PC-3 (cell line): ENCODE measurements around the gene ZMYND15. TPM values are rescaled to one million over a fixed set of nuclear protein-coding genes. Genes with fewer than 3 reads are reported as not detected.

Experiments used
- ATAC-seq: fragments of 200-7000 bp; cut with Tn5 transposase; 2 replicates; pipeline ENCODE4 v1.9.1; 2020; ENCODE audit warnings: mild to moderate bottlenecking, moderate library complexity
- BruUV-seq: library from RNA; stranded (reverse); fragments of 400-500 nt; replicated peaks from 2 replicates; lab custom pipeline; 2021; lab: Mats Ljungman, UMichigan
- CTCF ChIA-PET: fragments of 300-600 bp; sonication (Branson Sonifier 250); formaldehyde crosslinking; loops from one replicate; lab custom pipeline; 2022; ENCODE audit warnings: antibody characterized with exemption; lab: Charles Lee
- POLR2A ChIA-PET: fragments of 300-600 bp; sonication (Branson Sonifier 250); formaldehyde crosslinking; loops from one replicate; lab custom pipeline; 2022; ENCODE audit warnings: antibody characterized with exemption; ENCODE audit not compliant: unreplicated experiment; lab: Charles Lee
- DNase-seq: peaks from one replicate; pipeline ENCODE4 v3.0.0-alpha.2; 2015
- H2AFZ ChIP-seq: fragments of 300-600 bp; sonication (generic); 2 replicates; pipeline ENCODE4 v1.6.0; 2016; ENCODE audit warnings: antibody characterized with exemption, low read length
- H3F3A ChIP-seq: fragments of 300-600 bp; sonication (generic); one replicate; pipeline ENCODE4 v1.6.0; 2017; ENCODE audit warnings: antibody characterized with exemption, low read length, control low read depth, mild to moderate bottlenecking; ENCODE audit not compliant: unreplicated experiment
- H3K27ac ChIP-seq: fragments of 300-600 bp; sonication (generic); 2 replicates; pipeline ENCODE4 v1.5.1; 2016; ENCODE audit warnings: mild to moderate bottlenecking, low read length
- H3K27me3 ChIP-seq: fragments of 300-600 bp; sonication (generic); 2 replicates; pipeline ENCODE4 v1.6.1; 2016; ENCODE audit warnings: low read length, mixed read lengths
- H3K36me3 ChIP-seq: fragments of 300-600 bp; sonication (generic); 2 replicates; pipeline ENCODE4 v1.6.1; 2016; ENCODE audit warnings: low read depth, mixed run types, low read length, mixed read lengths
- H3K4me1 ChIP-seq: fragments of 300-600 bp; sonication (generic); 2 replicates; pipeline ENCODE4 v1.5.1; 2016; ENCODE audit warnings: low read length; ENCODE audit not compliant: insufficient read depth
- H3K4me2 ChIP-seq: fragments of 300-600 bp; sonication (generic); 2 replicates; pipeline ENCODE4 v1.6.0; 2016; ENCODE audit warnings: low read length
- H3K4me3 ChIP-seq: fragments of 300-600 bp; sonication (generic); 2 replicates; pipeline ENCODE4 v1.5.1; 2016; ENCODE audit warnings: mild to moderate bottlenecking, low read length, mixed read lengths
- H3K79me2 ChIP-seq: fragments of 300-600 bp; sonication (generic); 2 replicates; pipeline ENCODE4 v1.6.1; 2017; ENCODE audit warnings: low read length, mixed read lengths
- H3K9ac ChIP-seq: fragments of 300-600 bp; sonication (generic); 2 replicates; pipeline ENCODE4 v1.6.0; 2016; ENCODE audit warnings: mild to moderate bottlenecking, low read length
- H3K9me2 ChIP-seq: fragments of 300-600 bp; sonication (generic); replicated peaks from 2 replicates; pipeline ENCODE4 v1.6.1; 2016; ENCODE audit warnings: mixed run types, low read length, mixed read lengths
- H3K9me3 ChIP-seq: fragments of 300-600 bp; sonication (generic); 2 replicates; pipeline ENCODE4 v1.6.1; 2016; ENCODE audit warnings: low read length, mixed read lengths
- H4K20me1 ChIP-seq: fragments of 300-600 bp; sonication (generic); 2 replicates; pipeline ENCODE4 v1.6.1; 2016; ENCODE audit warnings: low read length, mixed read lengths
- CTCF ChIP-seq: fragments of 300-600 bp; sonication (generic); conservative IDR thresholded peaks from 2 replicates; pipeline ENCODE4 v1.5.1; 2017; ENCODE audit warnings: antibody characterized with exemption, low read depth, mild to moderate bottlenecking, low read length
- EZH2 ChIP-seq: fragments of 300-600 bp; sonication (generic); IDR thresholded peaks from one replicate; pipeline ENCODE4 v1.6.1; 2017; ENCODE audit warnings: antibody characterized with exemption, mild to moderate bottlenecking, low read length; ENCODE audit not compliant: unreplicated experiment
- EZH2phosphoT487 ChIP-seq: fragments of 300-600 bp; sonication (generic); IDR thresholded peaks from 2 replicates; pipeline ENCODE4 v1.6.1; 2018; ENCODE audit warnings: mild to moderate bottlenecking, antibody characterized with exemption, low read length, borderline replicate concordance
- intact Hi-C: fragments of 100-400 bp; cut with micrococcal nuclease; formaldehyde crosslinking; loops from 2 replicates; pipeline ENCODE4 v1.9.0; 2023
- total RNA-seq: library from RNA; depleted of rRNA; stranded (reverse); fragments of >200 nt; gene quantifications from 2 replicates; pipeline ENCODE4 v1.2.3, GENCODE V29; 2014

ZMYND15 gene
- total RNA-seq, 1 experiment from 2014 or later = 0.51 TPM

- Histone ChIP-seq H3K4me1 (peaks cover 12% of the 10 kb centered on the region), H2AFZ (no peak overlapping the region), H3K27ac (no peak overlapping the region), H3K9me2 (no peaks in the 10 kb centered on the region), H3K36me3 (no peaks in the 10 kb centered on the region), H3K9ac (no peak overlapping the region), H3K9me3 (no peaks in the 10 kb centered on the region), H3K27me3 (no peaks in the 10 kb centered on the region), H3K4me2 (no peak overlapping the region), H4K20me1 (no peaks in the 10 kb centered on the region), H3F3A (no peaks in the 10 kb centered on the region), H3K4me3 (no peak overlapping the region), H3K79me2 (no peaks in the 10 kb centered on the region)
- ChIA-PET CTCF (no interaction called here), POLR2A (no interaction called here)
- no peak for ATAC-seq
- intact Hi-C loops = no loop called here
- no TSS peak for BruUV-seq
- no peak for TF ChIP-seq CTCF
- TF ChIP-seq EZH2phosphoT487 = no peak
- TF ChIP-seq EZH2 = no peak
- no peak for DNase-seq
Observed at GRCh38 chr17:4718276-4718675, 21.4 kb upstream of the ZMYND15 start.

GRCh38 chr17:4719146-4719545, 20.5 kb upstream of the ZMYND15 start:
- H2AFZ ChIP-seq = no peak overlapping the region
- no TSS peak for BruUV-seq
- no peak overlapping the region for H3K27ac ChIP-seq
- DNase-seq (no peak), ATAC-seq (no peak)
- CTCF ChIA-PET = no interaction called here
- H3K9me3 ChIP-seq = no peaks in the 10 kb centered on the region
- TF ChIP-seq EZH2 (no peak), CTCF (no peak), EZH2phosphoT487 (no peak)
- H3K9me2 ChIP-seq = no peaks in the 10 kb centered on the region
- POLR2A ChIA-PET = no interaction called here
- no peak overlapping the region for H3K9ac ChIP-seq
- H3F3A ChIP-seq = no peaks in the 10 kb centered on the region
- no peaks in the 10 kb centered on the region for H3K36me3 ChIP-seq
- no peaks in the 10 kb centered on the region for H4K20me1 ChIP-seq
- no peak overlapping the region for H3K4me3 ChIP-seq
- H3K4me2 ChIP-seq = no peak overlapping the region
- H3K4me1 ChIP-seq = peaks cover 12% of the 10 kb centered on the region
- intact Hi-C loops = no loop called here
- H3K79me2 ChIP-seq = no peaks in the 10 kb centered on the region
- H3K27me3 ChIP-seq = no peaks in the 10 kb centered on the region

- CTCF ChIA-PET = no interaction called here
- H3K79me2 ChIP-seq = no peaks in the 10 kb centered on the region
- no peaks in the 10 kb centered on the region for H3K36me3 ChIP-seq
- no peak overlapping the region for H2AFZ ChIP-seq
- no peaks in the 10 kb centered on the region for H3K9me2 ChIP-seq
- TF ChIP-seq CTCF (no peak), EZH2 (no peak), EZH2phosphoT487 (no peak)
- H3K27me3 ChIP-seq = no peaks in the 10 kb centered on the region
- no peak overlapping the region for H3K9ac ChIP-seq
- H3K27ac ChIP-seq = no peak overlapping the region
- H3F3A ChIP-seq = no peaks in the 10 kb centered on the region
- H3K9me3 ChIP-seq = no peaks in the 10 kb centered on the region
- POLR2A ChIA-PET = no interaction called here
- no peak overlapping the region for H3K4me2 ChIP-seq
- intact Hi-C loops = no loop called here
- H4K20me1 ChIP-seq = no peaks in the 10 kb centered on the region
- ATAC-seq (no peak), DNase-seq (no peak)
- no peak overlapping the region for H3K4me3 ChIP-seq
- BruUV-seq = no TSS peak
- peaks cover 12% of the 10 kb centered on the region for H3K4me1 ChIP-seq
Observed at GRCh38 chr17:4719684-4720221, 19.9 kb upstream of the ZMYND15 start.
